ENCODE results near the gene SPAG4. TPM values are rescaled to one million over a fixed set of nuclear protein-coding genes. Genes with fewer than 3 reads are reported as not detected.

Gene SPAG4
- total and polyA plus RNA-seq, 2 experiments from 2014 or later = 27.9 to 44.6 TPM

DNA sequence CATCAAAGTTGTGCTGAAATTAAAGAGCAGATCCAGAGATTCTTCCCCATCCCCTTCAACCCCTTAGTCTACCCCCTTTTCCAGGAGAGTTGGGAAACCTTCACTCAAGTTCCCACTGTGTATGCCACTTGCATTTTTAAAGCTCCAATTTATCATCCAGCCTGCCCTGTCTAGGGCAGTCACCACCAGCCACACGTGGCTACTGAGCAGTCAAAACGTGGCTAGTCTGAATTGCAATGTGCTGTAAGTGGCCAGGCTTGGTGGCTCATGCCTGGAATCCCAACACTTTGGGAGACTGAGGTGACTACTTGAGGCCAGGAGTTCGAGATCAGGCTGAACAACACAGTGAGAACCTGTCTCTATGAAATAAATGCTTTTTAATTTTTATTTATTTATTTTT, 38.8 kb upstream of the SPAG4 start:
- no peak for TF ChIP-seq CTCF (IDR thresholded peaks at IDR 0.05; ENCODE audit: low read depth, low read length)

GRCh38 chr20:35578469-35578868, 37.2 kb upstream of the SPAG4 start:
- Histone ChIP-seq H3K9me3 (ENCODE audit: low read depth) (no peaks in the 10 kb centered on the region), H3K4me1 (ENCODE audit: low read depth) (no peaks in the 10 kb centered on the region), H3K36me3 (no peaks in the 10 kb centered on the region), H3K27ac (no peak overlapping the region), H3K4me3 (no peak overlapping the region), H3K27me3 (no peaks in the 10 kb centered on the region)
- TF ChIP-seq CTCF (IDR thresholded peaks at IDR 0.05; ENCODE audit: low read depth, low read length) = no peak
- DNase-seq (ENCODE audit: low read depth in 1 of 2, low spot score in 1 of 2) = no peak

More for the DNA sequence above, 38.8 kb upstream of the SPAG4 start:
- no peaks in the 10 kb centered on the region for H3K36me3 ChIP-seq
- no peak for DNase-seq (ENCODE audit: low read depth in 1 of 2, low spot score in 1 of 2)
- no peak overlapping the region for H3K27ac ChIP-seq
- H3K4me3 ChIP-seq = no peak overlapping the region
- no peaks in the 10 kb centered on the region for H3K4me1 ChIP-seq (ENCODE audit: low read depth)
- no peaks in the 10 kb centered on the region for H3K27me3 ChIP-seq
- H3K9me3 ChIP-seq (ENCODE audit: low read depth) = no peaks in the 10 kb centered on the region

GRCh38 chr20:35579196-35579595, 36.4 kb upstream of the SPAG4 start:
- H3K36me3 ChIP-seq = no peaks in the 10 kb centered on the region
- no peak for TF ChIP-seq CTCF (IDR thresholded peaks at IDR 0.05; ENCODE audit: low read depth, low read length)

DNA sequence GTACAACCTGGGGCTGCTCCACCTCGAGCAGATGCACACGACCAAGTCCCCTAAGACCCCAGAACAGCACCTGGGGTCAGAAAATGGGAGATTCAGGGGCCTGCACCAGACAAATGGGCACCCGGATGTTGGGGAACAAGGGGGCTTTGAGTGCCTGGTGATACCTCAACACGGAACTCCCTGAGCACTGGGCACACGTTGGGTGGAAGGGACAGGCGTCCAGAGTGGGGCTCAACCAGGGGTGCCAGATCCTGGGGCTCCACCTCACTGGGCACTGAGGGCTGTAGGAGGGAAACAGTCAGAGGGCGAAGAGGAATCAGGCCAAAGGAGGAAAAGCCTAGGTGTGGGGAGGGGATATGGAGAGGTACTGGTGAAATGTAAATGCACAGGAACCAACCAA, 33.5 kb upstream of the SPAG4 start:
- H3K36me3 ChIP-seq = no peaks in the 10 kb centered on the region
- no peak for DNase-seq (ENCODE audit: low read depth in 1 of 2, low spot score in 1 of 2)
- H3K4me1 ChIP-seq (ENCODE audit: low read depth) = no peaks in the 10 kb centered on the region
- H3K9me3 ChIP-seq (ENCODE audit: low read depth) = no peaks in the 10 kb centered on the region
- no peak overlapping the region for H3K4me3 ChIP-seq
- no peak overlapping the region for H3K27ac ChIP-seq
- TF ChIP-seq CTCF (IDR thresholded peaks at IDR 0.05; ENCODE audit: low read depth, low read length) = no peak
- H3K27me3 ChIP-seq = no peaks in the 10 kb centered on the region

More at GRCh38 chr20:35579196-35579595, 36.4 kb upstream of the SPAG4 start:
- H3K27me3 ChIP-seq = no peaks in the 10 kb centered on the region
- H3K27ac ChIP-seq = no peak overlapping the region
- no peaks in the 10 kb centered on the region for H3K4me1 ChIP-seq (ENCODE audit: low read depth)
- H3K4me3 ChIP-seq = no peak overlapping the region
- H3K9me3 ChIP-seq (ENCODE audit: low read depth) = no peaks in the 10 kb centered on the region
- no peak for DNase-seq (ENCODE audit: low read depth in 1 of 2, low spot score in 1 of 2)

GRCh38 chr20:35582741-35583404, 32.8 kb upstream of the SPAG4 start:
- no peaks in the 10 kb centered on the region for H3K4me1 ChIP-seq (ENCODE audit: low read depth)
- no peak overlapping the region for H3K27ac ChIP-seq
- H3K27me3 ChIP-seq = no peaks in the 10 kb centered on the region
- no peak for DNase-seq (ENCODE audit: low read depth in 1 of 2, low spot score in 1 of 2)
- H3K9me3 ChIP-seq (ENCODE audit: low read depth) = no peaks in the 10 kb centered on the region
- H3K36me3 ChIP-seq = no peaks in the 10 kb centered on the region
- H3K4me3 ChIP-seq = no peak overlapping the region
- no peak for TF ChIP-seq CTCF (IDR thresholded peaks at IDR 0.05; ENCODE audit: low read depth, low read length)

All from cardiac muscle cell (in vitro differentiated cells and primary cell).